Testis (tissue), 2 donors: ENCODE measurements around the gene RCCD1.

Source experiments
- CTCF ChIP-seq, 3 experiments: fragments of 450-650 bp in 2 of 3; fragments of 200-600 bp in 1 of 3; sonication (generic) in 1 of 3; IDR thresholded peaks; one replicate each; pipeline ENCODE4 v1.5.1; 2016 to 2019; ENCODE audit warnings: antibody characterized with exemption in 3 of 3, mild to moderate bottlenecking in 2 of 3, moderate library complexity in 1 of 3
- POLR2A ChIP-seq: fragments of 450-650 bp; IDR thresholded peaks from one replicate; pipeline ENCODE4 v1.6.1; 2017; ENCODE audit warnings: antibody characterized with exemption, mild to moderate bottlenecking, moderate library complexity

DNA sequence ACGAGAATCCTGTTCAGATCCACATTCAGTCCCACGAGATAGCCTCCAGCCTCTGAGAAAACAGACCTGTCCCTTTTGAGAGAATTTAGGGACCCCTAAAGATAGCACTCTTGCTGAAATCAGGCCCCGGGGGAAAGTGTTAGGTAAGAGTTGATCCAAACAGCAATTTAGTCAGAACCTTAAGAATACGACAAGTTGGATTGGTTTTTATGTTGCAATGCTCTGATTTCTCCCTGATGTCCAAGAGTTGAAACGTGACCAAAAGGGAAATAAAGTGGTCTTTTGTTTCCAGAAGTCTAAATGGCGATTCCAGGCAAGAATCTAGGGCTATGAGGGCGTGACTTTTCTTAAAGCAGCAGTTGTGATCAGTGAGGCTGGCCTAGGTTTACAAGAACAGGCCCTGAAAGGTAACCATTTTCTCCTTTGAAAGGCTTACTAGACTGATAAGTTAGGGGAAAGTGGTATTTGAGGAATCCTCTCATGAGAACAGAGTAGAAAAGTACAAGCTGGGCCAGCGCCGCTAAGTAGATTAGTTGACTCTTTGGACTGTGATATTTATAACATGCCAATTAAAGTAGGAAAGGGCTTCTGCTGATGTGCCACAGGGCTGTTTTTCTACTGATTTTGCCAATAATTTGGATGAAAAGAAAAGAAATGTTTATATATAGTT is 46.7 kb upstream of the RCCD1 start:
- TF ChIP-seq CTCF (IDR thresholded peaks at IDR 0.05) (no peak), POLR2A (no peak)
